Keratinocyte (primary cell): ENCODE data around the gene BLOC1S4.

Experiments
- CTCF ChIP-seq, 3 experiments: IDR thresholded peaks in 1 of 3; conservative IDR thresholded peaks in 1 of 3; optimal IDR thresholded peaks in 1 of 3; 2 replicates in 2 of 3; 3 replicates in 1 of 3; pipeline versions ENCODE3 to v1.5.1; 2011; ENCODE audit warnings: low read length in 3 of 3, mild to moderate bottlenecking in 3 of 3, moderate library complexity in 2 of 3, control low read depth in 1 of 3, inconsistent platforms in 1 of 3; ENCODE audit not compliant: insufficient read depth in 2 of 3; ENCODE audit errors: extremely low read depth in 1 of 3
- EZH2 ChIP-seq: IDR thresholded peaks from one replicate; pipeline ENCODE4 v1.6.1; 2012; ENCODE audit warnings: inconsistent platforms, mild to moderate bottlenecking, low read length, moderate library complexity

- TF ChIP-seq CTCF (optimal IDR thresholded peaks at IDR 0.05 in 1 of 3, IDR thresholded peaks at IDR 0.05 in 1 of 3, conservative IDR thresholded peaks at IDR 0.05 in 1 of 3; ENCODE audit: extremely low read depth in 1 of 3, insufficient read depth in 2 of 3, low read length in 3 of 3) (peak in 1 of 3 experiments; percentile 14), EZH2 (no peak)
Observed at GRCh38 chr4:6688879-6689505, 27.0 kb upstream of the BLOC1S4 start.
